HG03521 (cell line): ENCODE data around the gene ARHGAP35.
A peak's percentile ranks its signal among the peaks of the same experiment; 100 is the strongest.
"Not testable (repeated sequence)": the region's sequence is repeated elsewhere in the genome, so short reads cannot be mapped to it uniquely, and the experiment has no call there.

ENCODE experiments used
- ATAC-seq: cut with Tn5 transposase; IDR thresholded peaks from one replicate; pipeline ENCODE4 v1.9.1; 2021; ENCODE audit warnings: mild to moderate bottlenecking, moderate library complexity; ENCODE audit not compliant: unreplicated experiment

The ARHGAP35 gene

GRCh38 chr19:46842791-46843190, 18.0 kb upstream of the ARHGAP35 start:
- ATAC-seq, result no peak

GRCh38 chr19:46844067-46844489, 16.7 kb upstream of the ARHGAP35 start:
- no peak for ATAC-seq

DNA sequence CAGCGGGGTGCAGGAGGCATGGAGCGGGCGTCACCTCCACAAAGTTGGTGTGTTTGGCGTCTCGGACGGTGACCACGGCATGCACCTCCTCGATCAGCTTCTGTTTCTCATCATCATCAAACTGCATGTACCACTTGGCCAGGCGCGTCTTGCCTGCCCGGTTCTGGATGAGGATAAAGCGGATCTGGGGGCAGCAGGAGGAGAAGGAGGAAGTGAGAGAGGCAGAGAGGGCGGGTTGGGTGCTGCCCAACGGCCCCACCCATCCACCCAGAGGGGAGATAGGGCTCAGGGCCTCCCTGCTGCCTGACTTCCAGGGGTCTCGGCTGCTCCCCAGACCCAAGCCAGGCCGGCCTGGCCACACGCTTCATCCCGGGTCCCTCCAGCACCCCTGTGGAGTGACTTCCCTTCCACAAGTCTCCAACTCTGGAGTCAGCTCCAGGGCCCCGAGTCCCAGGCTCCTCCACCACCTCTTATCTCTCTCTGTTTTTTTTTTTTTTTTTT, 14.8 kb upstream of the ARHGAP35 start:
- ATAC-seq, result no peak

DNA sequence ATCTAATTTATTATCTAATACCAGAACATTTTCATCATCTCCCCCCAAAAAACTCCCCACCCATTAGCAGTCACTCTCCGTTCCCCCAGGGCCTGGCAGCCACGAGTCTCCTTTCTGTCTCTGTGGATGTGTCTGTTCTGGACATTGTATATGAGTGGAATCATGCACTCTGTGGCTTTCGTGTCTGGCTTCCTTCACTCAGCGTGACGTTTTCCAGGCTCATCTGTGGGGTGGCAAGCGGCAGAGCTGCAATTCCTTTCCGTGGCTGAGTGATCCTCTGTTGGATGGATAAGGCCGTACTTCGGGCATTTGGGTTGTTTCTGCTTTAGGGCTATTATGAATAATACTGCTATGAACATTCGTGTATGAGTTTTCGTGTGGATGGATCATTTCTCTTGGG, 13.3 kb upstream of the ARHGAP35 start:
- no peak for ATAC-seq

GRCh38 chr19:46848389-46848788, 12.4 kb upstream of the ARHGAP35 start:
- ATAC-seq, result no peak

- no peak for ATAC-seq
Observed at GRCh38 chr19:46849610-46850009, 11.2 kb upstream of the ARHGAP35 start.

DNA sequence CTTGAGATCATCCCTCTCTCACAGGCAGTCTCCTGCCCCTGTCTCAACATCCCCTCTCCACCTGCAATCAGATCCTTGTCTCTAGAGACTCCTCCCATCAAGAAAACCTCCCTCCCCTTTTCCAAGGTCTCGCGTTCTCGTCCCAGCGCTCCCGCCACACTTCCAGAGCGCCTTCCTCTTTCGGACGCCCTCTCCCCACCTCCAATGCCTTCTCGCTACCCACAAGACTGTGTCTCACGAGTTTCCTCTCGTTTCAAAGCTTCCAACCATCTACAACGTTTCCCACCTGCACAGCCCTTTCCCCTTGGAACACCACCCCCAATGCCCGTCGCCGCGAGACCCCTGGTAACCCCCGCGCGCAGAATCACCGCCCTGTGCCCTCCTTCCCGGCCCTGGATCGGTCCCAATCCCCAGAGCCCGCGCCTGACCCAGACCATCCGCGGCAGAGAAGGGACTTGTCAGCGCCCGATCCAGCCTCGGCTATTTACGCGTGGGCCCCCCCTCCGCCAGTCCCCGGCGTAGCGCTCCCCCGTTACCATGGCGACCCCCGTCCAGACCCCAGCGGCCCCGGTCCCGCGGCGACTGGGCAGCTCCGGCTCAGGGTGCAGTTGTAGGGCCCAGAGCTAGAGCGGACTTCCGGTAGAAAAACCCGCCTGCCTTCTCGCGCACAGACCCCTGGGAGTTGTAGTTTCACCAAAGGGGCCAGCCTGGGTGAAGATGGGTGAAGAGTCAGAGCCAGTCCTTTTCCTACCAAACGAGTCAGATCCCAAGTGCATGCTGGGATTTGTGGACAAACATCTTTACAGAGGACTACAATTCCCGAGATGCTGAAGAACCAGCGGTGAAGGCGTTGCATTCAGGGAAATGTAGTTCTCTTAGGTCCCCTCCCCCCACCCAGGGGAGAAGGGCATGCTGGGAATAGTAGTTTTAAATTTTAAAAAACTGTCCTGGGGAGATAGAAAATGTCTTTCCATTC, 10.3 kb upstream of the ARHGAP35 start, which contains the start of gene AP2S1:
AP2S1 (minus strand) TSS at position 619 of the 976 bp plus-strand sequence; CDS start at position 539, 80 bp downstream.
- ATAC-seq, result peak; percentile 95

- no peak for ATAC-seq
Observed at GRCh38 chr19:46852830-46853229, 8.0 kb upstream of the ARHGAP35 start.

- ATAC-seq, result not testable (repeated sequence)
Observed at GRCh38 chr19:46854698-46855097, 6.1 kb upstream of the ARHGAP35 start.

GRCh38 chr19:46856062-46857022, 4.5 kb upstream of the ARHGAP35 start:
- ATAC-seq, result peak; percentile 34

DNA sequence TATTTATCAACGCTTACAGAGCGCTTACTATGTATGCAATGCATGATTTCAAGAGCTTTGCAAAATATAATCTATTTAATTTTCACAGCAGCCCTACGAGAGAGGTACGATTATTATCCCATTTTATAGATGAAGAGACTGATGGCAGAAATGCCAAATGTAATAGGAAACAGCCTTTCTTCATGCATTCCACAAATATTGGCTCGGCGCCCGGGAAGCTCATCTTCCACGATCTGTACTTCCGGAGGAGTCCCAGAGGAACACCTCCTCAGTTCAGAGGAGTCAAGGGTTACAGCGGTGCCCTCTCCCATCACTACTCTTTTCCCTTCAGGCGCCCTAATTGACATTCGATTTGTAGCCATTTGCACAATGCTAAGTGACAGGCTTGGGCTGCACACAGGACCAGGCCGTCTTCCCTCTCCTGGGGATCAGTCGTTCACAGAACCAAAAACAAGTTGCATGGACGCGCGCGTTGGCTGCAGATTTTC, 1.1 kb upstream of the ARHGAP35 start:
- no peak for ATAC-seq

GRCh38 chr19:46860125-46860845, 512 bp upstream of the ARHGAP35 start:
- ATAC-seq, result peak; percentile 68

GRCh38 chr19:46861691-46862502, 1.1 kb downstream of the ARHGAP35 start:
- no peak for ATAC-seq

GRCh38 chr19:46862503-46862834, 1.7 kb downstream of the ARHGAP35 start:
- no peak for ATAC-seq

GRCh38 chr19:46862974-46863632, 2.3 kb downstream of the ARHGAP35 start:
- ATAC-seq, result no peak

DNA sequence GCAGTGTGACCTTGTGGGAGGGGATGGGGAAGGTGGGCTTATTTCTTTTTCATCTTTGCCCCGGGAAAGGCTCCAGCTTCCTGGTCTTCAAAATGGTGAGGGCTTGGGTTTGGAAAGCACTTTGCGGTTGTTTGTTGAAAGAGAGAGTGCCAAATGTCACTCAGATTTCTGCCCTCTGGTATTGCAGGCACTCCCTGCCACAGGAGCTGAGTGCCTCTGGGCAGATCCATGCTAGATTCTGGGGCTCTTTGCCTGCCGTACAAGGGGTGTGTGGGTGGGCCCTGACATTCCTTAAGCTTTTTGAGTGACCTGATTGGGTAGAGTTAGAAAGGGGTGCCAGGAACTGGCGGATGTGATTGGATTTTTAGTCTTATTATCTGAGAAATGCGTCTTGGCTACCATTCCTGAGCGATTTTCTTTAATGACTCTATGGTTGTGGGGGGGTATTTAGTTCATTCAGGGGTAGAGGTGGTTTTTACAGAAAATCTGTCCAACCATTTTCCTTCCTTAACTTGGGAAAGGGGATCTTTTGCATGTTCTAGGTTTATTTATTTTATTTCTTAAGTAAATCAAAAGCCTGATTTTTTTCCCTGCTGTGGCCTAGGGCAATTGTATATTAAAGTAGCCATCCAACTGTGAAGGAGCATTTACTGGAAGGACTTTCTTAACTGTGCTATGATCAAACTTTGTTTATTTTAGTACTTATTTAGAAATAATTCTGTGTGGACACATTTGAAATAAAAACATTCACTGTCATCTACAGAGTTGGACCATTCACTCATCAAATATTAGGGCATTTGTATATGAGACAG, 3.2 kb downstream of the ARHGAP35 start:
- no peak for ATAC-seq

GRCh38 chr19:46866407-46867136, 5.8 kb downstream of the ARHGAP35 start:
- ATAC-seq, result no peak
